Measurements from ENCODE around the gene SELENOI.
A peak's percentile ranks its signal among the peaks of the same experiment; 100 is the strongest.

The SELENOI gene

GRCh38 chr2:26410764-26411243, 64.9 kb downstream of the SELENOI start:
- DNase-seq = no peak

- DNase-seq = no peak
Observed at GRCh38 chr2:26411419-26411818, 65.5 kb downstream of the SELENOI start.

DNA sequence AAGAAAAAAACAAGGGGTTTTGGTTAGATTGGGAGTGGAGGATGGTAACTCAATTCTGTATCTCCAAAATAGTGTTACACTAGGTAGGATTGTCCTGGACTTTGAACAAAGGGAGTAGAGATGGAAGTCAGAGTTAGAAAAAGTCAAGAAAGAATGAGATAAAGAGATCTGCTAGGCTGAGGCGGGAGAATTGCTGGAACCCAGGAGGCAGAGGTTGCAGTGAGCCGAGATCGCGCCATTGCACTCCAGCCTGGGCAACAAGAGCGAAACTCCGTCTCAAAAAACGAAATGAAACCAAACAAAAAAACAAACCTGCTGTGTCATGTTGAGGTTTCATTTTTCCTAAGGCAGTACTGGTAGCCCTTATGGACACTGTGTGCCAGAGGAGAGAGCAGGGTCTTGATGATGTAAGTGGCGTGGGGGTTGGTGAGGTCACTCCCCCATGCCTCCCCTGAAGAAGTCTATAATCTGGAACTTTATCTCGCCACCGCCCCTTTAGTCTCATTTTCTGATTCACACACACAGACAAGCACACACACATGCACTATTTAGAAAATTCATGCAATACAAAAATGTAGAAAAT, 66.2 kb downstream of the SELENOI start:
- no peak for DNase-seq

- DNase-seq = peak in 1 of 56 donors; percentile 8
Observed at GRCh38 chr2:26414311-26414710, 68.4 kb downstream of the SELENOI start.

DNA sequence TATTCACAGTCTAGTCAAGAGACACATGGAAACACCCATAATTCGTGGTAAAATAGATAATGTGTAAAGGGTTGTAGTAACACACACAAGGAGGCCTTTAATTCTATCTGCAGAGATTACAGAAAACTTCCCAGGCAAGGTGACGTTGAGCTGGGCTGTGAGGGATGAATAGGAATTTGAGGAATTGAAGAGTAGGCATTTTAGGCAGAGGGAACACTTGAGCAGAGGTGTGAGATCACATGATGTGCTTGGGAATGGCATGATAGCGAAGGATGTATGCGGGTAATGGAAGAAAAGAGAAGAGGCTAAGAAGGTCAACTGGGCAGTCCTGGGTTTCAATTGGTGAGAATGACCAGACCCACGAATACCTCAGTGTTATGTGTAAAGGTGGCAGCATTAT, 76.0 kb downstream of the SELENOI start:
- DNase-seq = no peak

- DNase-seq = no peak
Observed at GRCh38 chr2:26422947-26423629, 77.1 kb downstream of the SELENOI start.

GRCh38 chr2:26423750-26424149, 77.8 kb downstream of the SELENOI start:
- DNase-seq = no peak

- no peak for DNase-seq
Observed at GRCh38 chr2:26424221-26424620, 78.3 kb downstream of the SELENOI start.

GRCh38 chr2:26428846-26429245, 82.9 kb downstream of the SELENOI start:
- no peak for DNase-seq

DNA sequence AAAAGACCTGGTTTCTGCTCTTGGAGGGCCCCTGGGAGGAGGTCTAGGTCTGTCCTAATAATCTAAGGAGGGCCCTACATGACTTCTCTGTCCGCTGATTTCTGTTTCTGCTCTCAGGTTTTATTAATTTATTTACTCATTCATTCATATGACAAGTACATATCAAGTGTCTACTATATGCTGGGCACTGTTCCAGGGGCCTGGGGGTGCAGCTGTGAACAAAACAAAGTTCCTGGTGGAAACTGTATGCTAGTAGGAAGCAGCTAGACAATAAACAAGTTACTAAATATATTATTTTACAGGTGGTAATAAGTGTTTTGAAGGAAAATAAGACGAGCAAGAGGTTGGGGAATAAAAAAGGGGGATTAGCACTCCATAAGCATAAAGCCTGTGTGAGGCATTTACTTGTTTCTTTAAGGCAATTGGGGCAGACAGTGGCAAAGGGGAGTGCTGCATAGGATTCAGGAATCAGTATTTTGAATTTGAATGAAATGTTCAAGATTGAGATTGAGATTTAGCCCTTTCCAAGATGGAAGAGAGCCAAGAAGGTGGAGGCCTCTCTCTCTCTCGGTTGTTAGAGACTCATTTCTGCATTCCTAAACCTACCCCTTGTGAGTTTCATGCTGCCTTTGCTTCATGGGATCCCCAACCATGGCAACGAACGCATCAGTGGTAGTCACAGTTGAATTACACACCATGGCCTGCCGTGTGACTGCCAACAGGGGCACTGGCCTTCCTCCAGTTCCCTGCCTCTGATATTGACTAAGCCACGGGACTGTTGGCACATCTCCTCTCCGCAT, 84.0 kb downstream of the SELENOI start:
- DNase-seq = peak in 1 of 56 donors; percentile 18

- no peak for DNase-seq
Observed at GRCh38 chr2:26430826-26431225, 84.9 kb downstream of the SELENOI start.

DNA sequence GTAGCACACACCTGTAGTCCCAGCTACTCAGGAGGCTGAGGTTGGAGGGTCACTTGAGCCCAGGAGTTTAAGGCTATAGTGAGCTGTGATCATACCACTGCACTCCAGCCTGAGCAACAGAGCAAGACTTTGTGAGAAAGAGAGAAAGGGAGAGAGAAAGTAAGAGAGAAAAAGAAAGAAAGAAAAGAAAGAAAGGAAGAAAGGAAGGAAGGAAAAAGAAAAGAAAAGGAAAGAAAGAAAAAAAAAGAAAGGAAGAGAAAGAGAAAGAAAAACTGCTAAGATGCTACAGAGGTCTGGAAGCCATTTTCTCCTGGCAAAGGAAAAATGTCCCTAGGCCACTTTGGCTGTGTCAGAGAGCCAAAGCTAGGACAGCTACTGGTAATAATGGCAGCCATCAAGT, 86.4 kb downstream of the SELENOI start:
- no peak for DNase-seq

- DNase-seq = no peak
Observed at GRCh38 chr2:26432859-26433258, 86.9 kb downstream of the SELENOI start.

- DNase-seq = no peak
Observed at GRCh38 chr2:26435106-26435505, 89.2 kb downstream of the SELENOI start.

DNA sequence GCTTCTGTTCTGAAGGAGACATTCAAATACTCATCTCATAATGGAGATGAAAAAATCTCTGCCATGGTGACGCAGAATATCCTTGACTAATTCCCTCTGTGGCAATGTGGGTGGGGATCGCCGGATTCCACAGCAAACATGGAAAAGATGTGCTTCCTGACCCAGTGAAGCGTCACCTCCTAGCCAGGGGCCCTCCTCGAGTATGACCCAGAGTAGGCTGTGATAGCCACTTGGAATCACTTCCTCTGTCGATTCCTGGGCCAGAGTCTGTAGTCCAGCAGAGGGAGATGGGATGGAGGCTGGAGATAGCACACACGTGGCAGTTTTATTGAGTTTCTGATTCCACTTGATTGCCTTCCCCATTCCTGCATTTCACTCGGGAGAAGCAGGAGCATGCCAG, 92.6 kb downstream of the SELENOI start:
- DNase-seq = no peak

DNA sequence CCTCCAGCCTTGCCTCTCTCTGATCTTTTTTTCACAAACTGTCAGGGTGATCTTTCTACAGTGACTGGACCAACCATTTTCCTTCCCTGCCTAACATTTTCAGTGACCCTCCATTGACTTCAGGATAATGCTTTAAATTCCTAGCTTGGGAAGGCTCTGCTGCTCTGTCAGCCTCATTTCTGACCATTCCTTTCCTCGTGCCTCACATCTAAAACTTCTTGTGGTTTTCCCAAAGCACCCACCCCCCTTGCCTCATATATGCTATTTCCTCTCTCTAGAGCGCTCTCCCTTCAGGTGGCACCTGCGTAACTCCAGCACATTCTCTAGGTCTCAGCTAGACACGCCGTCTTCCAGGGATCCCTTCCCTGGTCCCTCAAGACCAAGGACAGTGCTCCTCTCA, 93.0 kb downstream of the SELENOI start:
- DNase-seq = no peak

DNA sequence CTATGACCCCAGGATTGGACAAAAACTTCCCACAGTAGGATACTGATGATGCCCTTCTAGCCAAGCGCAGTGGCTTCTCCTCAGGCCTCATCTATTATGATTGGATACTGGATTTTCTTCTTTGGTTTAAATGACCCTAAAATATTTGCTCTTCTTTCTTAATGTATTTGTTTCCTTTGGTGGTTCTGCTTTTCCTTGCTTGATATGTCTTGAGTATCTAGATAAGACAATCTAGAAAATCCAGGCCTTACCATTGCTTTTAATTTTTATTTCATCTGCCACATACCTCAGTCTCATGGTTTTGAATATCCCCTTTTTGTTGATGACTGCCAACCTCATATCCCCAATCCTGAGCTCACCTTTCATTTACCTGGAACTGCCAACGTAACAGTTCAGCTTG, 96.4 kb downstream of the SELENOI start:
- no peak for DNase-seq

GRCh38 chr2:26442707-26443106, 96.8 kb downstream of the SELENOI start:
- no peak for DNase-seq

GRCh38 chr2:26444236-26444635, 98.3 kb downstream of the SELENOI start:
- no peak for DNase-seq

Data from amygdala (tissue), 56 donors.